IMR-90 (cell line): ENCODE results near the gene TBX22. TPM values are rescaled to one million over a fixed set of nuclear protein-coding genes. Genes with fewer than 3 reads are reported as not detected.

ENCODE experiments used
- ATAC-seq: fragments of 200-7000 bp; cut with Tn5 transposase; 2 replicates; pipeline ENCODE4 v1.9.1; 2020; ENCODE audit warnings: low read depth, mild to moderate bottlenecking, moderate library complexity
- BruUV-seq: library from RNA; stranded (reverse); fragments of 400-500 nt; replicated peaks from 2 replicates; lab custom pipeline; 2021; lab: Mats Ljungman, UMichigan
- CTCF ChIA-PET: fragments of 300-600 bp; formaldehyde crosslinking; extraction: SDS; loops from one replicate; lab custom pipeline; 2021; ENCODE audit warnings: antibody characterized with exemption; lab: Yijun Ruan, JAX
- POLR2A ChIA-PET: fragments of 300-600 bp; sonication (Branson Sonifier 250); formaldehyde crosslinking; loops from one replicate; lab custom pipeline; 2022; ENCODE audit warnings: antibody characterized with exemption; ENCODE audit not compliant: unreplicated experiment; lab: Charles Lee
- DNase-seq: peaks from one replicate; pipeline ENCODE4 v3.0.0; 2013
- H2AFZ ChIP-seq: replicated peaks from 2 replicates; pipeline ENCODE3; 2013; ENCODE audit warnings: low read length, mild to moderate bottlenecking; ENCODE audit not compliant: poor library complexity
- H2AK5ac ChIP-seq: 2 replicates; pipeline ENCODE4 v1.6.1; 2013; ENCODE audit warnings: low read depth, low read length, inconsistent platforms
- H2AK9ac ChIP-seq: replicated peaks from 2 replicates; pipeline ENCODE3; 2013; ENCODE audit warnings: mild to moderate bottlenecking, low read depth, low read length, moderate library complexity; ENCODE audit not compliant: poor library complexity
- H2BK120ac ChIP-seq: 2 replicates; pipeline ENCODE4 v1.6.1; 2013; ENCODE audit warnings: low read depth, low read length, inconsistent platforms
- H2BK15ac ChIP-seq: 3 replicates; pipeline ENCODE4 v1.6.1; 2013; ENCODE audit warnings: low read depth, low read length, inconsistent platforms
- H2BK20ac ChIP-seq: 2 replicates; pipeline ENCODE4 v1.6.1; 2013; ENCODE audit warnings: low read depth, mild to moderate bottlenecking, inconsistent platforms, low read length, moderate library complexity
- H2BK5ac ChIP-seq: 2 replicates; pipeline ENCODE4 v1.6.1; 2013; ENCODE audit warnings: mild to moderate bottlenecking, low read depth, low read length, inconsistent platforms; ENCODE audit not compliant: poor library complexity, severe bottlenecking
- H3K14ac ChIP-seq: replicated peaks from 2 replicates; pipeline ENCODE4 v1.6.1; 2013; ENCODE audit warnings: low read depth, low read length, inconsistent platforms
- H3K18ac ChIP-seq: 2 replicates; pipeline ENCODE4 v1.6.1; 2013; ENCODE audit warnings: low read depth, low read length, control low read depth
- H3K23ac ChIP-seq: 2 replicates; pipeline ENCODE4 v1.6.1; 2013; ENCODE audit warnings: low read depth, low read length, inconsistent platforms
- H3K27ac ChIP-seq: 2 replicates; pipeline ENCODE4 v1.5.1; 2013; ENCODE audit warnings: mild to moderate bottlenecking, control low read depth, low read length; ENCODE audit not compliant: insufficient read depth
- H3K27me3 ChIP-seq: 2 replicates; pipeline ENCODE4 v1.6.1; 2013; ENCODE audit warnings: low read length; ENCODE audit not compliant: control insufficient read depth, insufficient read depth
- H3K36me3 ChIP-seq: 2 replicates; pipeline ENCODE4 v1.6.1; 2013; ENCODE audit warnings: low read length, mixed read lengths; ENCODE audit not compliant: control insufficient read depth, insufficient read depth
- H3K4ac ChIP-seq: 2 replicates; pipeline ENCODE4 v1.6.1; 2013; ENCODE audit warnings: low read depth, low read length, inconsistent platforms
- H3K4me1 ChIP-seq: 2 replicates; pipeline ENCODE4 v1.6.1; 2013; ENCODE audit warnings: low read length, mixed read lengths; ENCODE audit not compliant: control insufficient read depth, insufficient read depth
- H3K4me2 ChIP-seq: 2 replicates; pipeline ENCODE4 v1.6.1; 2013; ENCODE audit warnings: low read depth, mild to moderate bottlenecking, control low read depth, low read length, moderate library complexity
- H3K4me3 ChIP-seq: 2 replicates; pipeline ENCODE4 v1.5.1; 2013; ENCODE audit warnings: low read depth, mild to moderate bottlenecking, control low read depth, low read length, moderate library complexity; ENCODE audit not compliant: insufficient read depth
- H3K56ac ChIP-seq: 2 replicates; pipeline ENCODE4 v1.6.1; 2013; ENCODE audit warnings: low read length, inconsistent platforms; ENCODE audit not compliant: insufficient read depth; ENCODE audit errors: extremely low read depth
- H3K79me1 ChIP-seq, 2 experiments: 2 replicates each; pipeline ENCODE4 v1.6.1; 2013; ENCODE audit warnings: low read length in 2 of 2, inconsistent platforms in 1 of 2, low read depth in 1 of 2
- H3K9ac ChIP-seq: 2 replicates; pipeline ENCODE4 v1.6.1; 2013; ENCODE audit warnings: low read depth, low read length, control low read depth
- H3K9me1 ChIP-seq: 2 replicates; pipeline ENCODE4 v1.6.1; 2013; ENCODE audit warnings: low read length, inconsistent platforms; ENCODE audit not compliant: insufficient read depth
- H3K9me3 ChIP-seq: 2 replicates; pipeline ENCODE4 v1.6.1; 2013; ENCODE audit warnings: low read length; ENCODE audit not compliant: control insufficient read depth, insufficient read depth
- H4K20me1 ChIP-seq: 2 replicates; pipeline ENCODE4 v1.6.1; 2013; ENCODE audit warnings: low read length, inconsistent platforms; ENCODE audit not compliant: insufficient read depth
- H4K5ac ChIP-seq: 2 replicates; pipeline ENCODE4 v1.6.1; 2013; ENCODE audit warnings: mild to moderate bottlenecking, low read depth, low read length, control low read depth
- H4K8ac ChIP-seq, 2 experiments: 2 replicates each; pipeline ENCODE4 v1.6.1; 2013; ENCODE audit warnings: low read depth in 2 of 2, low read length in 2 of 2, control low read depth in 1 of 2, inconsistent platforms in 1 of 2
- H4K91ac ChIP-seq: 2 replicates; pipeline ENCODE4 v1.6.1; 2013; ENCODE audit warnings: low read depth, low read length, inconsistent platforms; ENCODE audit not compliant: insufficient read depth
- CEBPB ChIP-seq: IDR thresholded peaks from 2 replicates; pipeline ENCODE4 v1.6.1; 2012; ENCODE audit warnings: low read depth, low read length, improper control_type of control experiment
- CHD1 ChIP-seq: IDR thresholded peaks from 2 replicates; pipeline ENCODE4 v1.6.1; 2012; ENCODE audit warnings: low read depth, low read length, improper control_type of control experiment
- MAFK ChIP-seq: IDR thresholded peaks from 2 replicates; pipeline ENCODE4 v1.6.1; 2012; ENCODE audit warnings: low read depth, low read length, improper control_type of control experiment
- MAZ ChIP-seq: IDR thresholded peaks from 2 replicates; pipeline ENCODE4 v1.6.1; 2012; ENCODE audit warnings: low read depth, mild to moderate bottlenecking, low read length, improper control_type of control experiment, moderate library complexity, borderline replicate concordance
- MXI1 ChIP-seq: IDR thresholded peaks from 2 replicates; pipeline ENCODE4 v1.6.1; 2012; ENCODE audit warnings: low read depth, mild to moderate bottlenecking, low read length, moderate library complexity, borderline replicate concordance
- NFE2L2 ChIP-seq: fragments of 150-350 bp; IDR thresholded peaks from 2 replicates; pipeline ENCODE4 v1.6.1; 2016; ENCODE audit warnings: low read depth, mild to moderate bottlenecking, low read length
- POLR2A ChIP-seq: IDR thresholded peaks from 2 replicates; pipeline ENCODE4 v1.6.1; 2012; ENCODE audit warnings: mild to moderate bottlenecking, low read depth, low read length
- RAD21 ChIP-seq: IDR thresholded peaks from 2 replicates; pipeline ENCODE4 v1.6.1; 2012; ENCODE audit warnings: low read length, improper control_type of control experiment
- RCOR1 ChIP-seq: IDR thresholded peaks from 2 replicates; pipeline ENCODE4 v1.6.1; 2012; ENCODE audit warnings: mild to moderate bottlenecking, low read length, improper control_type of control experiment; ENCODE audit not compliant: insufficient replicate concordance
- RFX5 ChIP-seq: IDR thresholded peaks from 2 replicates; pipeline ENCODE4 v1.8.0; 2012; ENCODE audit warnings: low read depth, mild to moderate bottlenecking, low read length, moderate library complexity
- SMC3 ChIP-seq: fragments of 150-350 bp; IDR thresholded peaks from 2 replicates; pipeline ENCODE4 v1.6.1; 2016; ENCODE audit warnings: low read depth, mild to moderate bottlenecking, antibody characterized with exemption, low read length, moderate library complexity
- WGBS, 2 experiments: methylation state at CpG; one replicate each; pipeline versions ENCODE4 v1.1.5 to v1.1.7; 2013; ENCODE audit warnings: missing lambda C conversion rate in 2 of 2; ENCODE audit not compliant: insufficient read length in 1 of 2; ENCODE audit errors: extremely low coverage in 2 of 2; 5-methylcytosine and 5-hydroxymethylcytosine counted together
- dilution Hi-C: fragments of 300-500 bp; cut with HindIII; formaldehyde crosslinking; loops from one replicate; pipeline ENCODE4 v1.14.3; 2018; ENCODE audit warnings: low sequenced_read_pairs; ENCODE audit not compliant: unreplicated experiment
- in situ Hi-C: fragments of 300-500 bp; cut with MboI; formaldehyde crosslinking; loops from 3 replicates; pipeline ENCODE4 v1.14.3; 2019; ENCODE audit warnings: low sequenced_read_pairs, inconsistent platforms, mixed read lengths
- intact Hi-C: fragments of 100-400 bp; cut with micrococcal nuclease; formaldehyde crosslinking; loops from 2 replicates; pipeline ENCODE4 v1.10.0; 2022
- polyA plus RNA-seq, 3 experiments: library from polyadenylated mRNA; depleted of rRNA; stranded (reverse); fragments of >200 nt; gene quantifications; 2 replicates each; pipeline ENCODE4 v1.2.3, GENCODE V29; 2012; ENCODE audit warnings: low replicate concordance in 1 of 3
- total RNA-seq: library from RNA; depleted of rRNA; stranded (reverse); fragments of >200 nt; gene quantifications from 2 replicates; pipeline ENCODE4 v1.2.3, GENCODE V29; 2012
- TF ChIP-seq, protein P1 (sequence below): fragments of 150-350 bp; IDR thresholded peaks from 2 replicates; pipeline ENCODE4 v1.6.1; 2017; ENCODE audit warnings: mild to moderate bottlenecking, antibody characterized with exemption, low read length, low read depth
- TF ChIP-seq, protein P2 (sequence below): fragments of 150-350 bp; IDR thresholded peaks from 2 replicates; pipeline ENCODE4 v1.6.1; 2016; ENCODE audit warnings: low read depth, mild to moderate bottlenecking, low read length, moderate library complexity, borderline replicate concordance
- TF ChIP-seq, protein P3 (sequence below): conservative IDR thresholded peaks from 2 replicates; pipeline ENCODE4 v1.5.1; 2012; ENCODE audit warnings: mild to moderate bottlenecking, low read depth, low read length, improper control_type of control experiment

The TBX22 gene
- total and polyA plus RNA-seq, 2 of the 4 experiments (the other 2 are of a cell fraction): not detected

DNA sequence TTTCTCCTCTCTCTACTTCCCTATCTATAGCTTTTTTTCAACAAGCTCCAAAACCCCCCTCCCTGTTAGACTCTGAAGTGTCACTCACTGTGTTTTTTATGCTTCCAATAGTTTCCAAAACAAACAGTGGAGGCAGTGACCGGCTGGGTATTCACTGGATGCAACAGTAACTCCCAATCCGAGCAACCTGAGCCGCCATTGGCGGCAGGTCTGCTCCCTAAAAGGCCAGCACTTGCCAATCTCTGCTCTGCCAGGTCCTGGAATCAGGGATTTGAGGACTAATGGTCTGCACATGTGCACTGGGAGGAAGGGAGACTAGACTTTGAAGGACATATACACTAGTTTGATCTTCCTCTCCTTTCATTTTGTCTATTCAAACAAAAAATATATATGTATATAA is 7.1 kb downstream of the TBX22 start:
- Histone ChIP-seq H3K4me1 (no peaks in the 10 kb centered on the region), H3K4me2 (no peak overlapping the region), H3K79me1 (no peaks in the 10 kb centered on the region), H4K8ac (no peak overlapping the region), H2BK120ac (no peak overlapping the region), H2AFZ (no peak overlapping the region), H3K9me3 (peaks cover 3% of the 10 kb centered on the region; the same call in 1 of the 2 replicates), H3K27ac (no peak overlapping the region), H2BK15ac (no peak overlapping the region), H2BK20ac (no peak overlapping the region), H2BK5ac (no peak overlapping the region), H4K5ac (no peak overlapping the region), H3K36me3 (no peaks in the 10 kb centered on the region), H3K56ac (no peak overlapping the region), H3K14ac (no peak overlapping the region), H3K27me3 (no peaks in the 10 kb centered on the region; the same call in 1 of the 2 replicates), H4K20me1 (no peaks in the 10 kb centered on the region), H3K9ac (no peak overlapping the region), H3K9me1 (no peaks in the 10 kb centered on the region), H3K4me3 (no peak overlapping the region), H2AK9ac (no peak overlapping the region), H4K91ac (no peak overlapping the region), H3K23ac (no peak overlapping the region), H3K4ac (no peak overlapping the region), H3K18ac (no peak overlapping the region), H2AK5ac (no peak overlapping the region)
- intact Hi-C loops (no loop called here), in situ Hi-C loops (no loop called here), dilution Hi-C loops (no loop called here)
- no TSS peak for BruUV-seq
- ChIA-PET POLR2A (no interaction called here), CTCF (no interaction called here)
- WGBS, 2 experiments: no CpG with 5 or more reads among the region's 4 CpGs
- TF ChIP-seq SMC3: no peak
- TF ChIP-seq MXI1: no peak
- TF ChIP-seq, protein P1, sequence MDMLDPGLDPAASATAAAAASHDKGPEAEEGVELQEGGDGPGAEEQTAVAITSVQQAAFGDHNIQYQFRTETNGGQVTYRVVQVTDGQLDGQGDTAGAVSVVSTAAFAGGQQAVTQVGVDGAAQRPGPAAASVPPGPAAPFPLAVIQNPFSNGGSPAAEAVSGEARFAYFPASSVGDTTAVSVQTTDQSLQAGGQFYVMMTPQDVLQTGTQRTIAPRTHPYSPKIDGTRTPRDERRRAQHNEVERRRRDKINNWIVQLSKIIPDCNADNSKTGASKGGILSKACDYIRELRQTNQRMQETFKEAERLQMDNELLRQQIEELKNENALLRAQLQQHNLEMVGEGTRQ: no peak
- TF ChIP-seq, protein P2, sequence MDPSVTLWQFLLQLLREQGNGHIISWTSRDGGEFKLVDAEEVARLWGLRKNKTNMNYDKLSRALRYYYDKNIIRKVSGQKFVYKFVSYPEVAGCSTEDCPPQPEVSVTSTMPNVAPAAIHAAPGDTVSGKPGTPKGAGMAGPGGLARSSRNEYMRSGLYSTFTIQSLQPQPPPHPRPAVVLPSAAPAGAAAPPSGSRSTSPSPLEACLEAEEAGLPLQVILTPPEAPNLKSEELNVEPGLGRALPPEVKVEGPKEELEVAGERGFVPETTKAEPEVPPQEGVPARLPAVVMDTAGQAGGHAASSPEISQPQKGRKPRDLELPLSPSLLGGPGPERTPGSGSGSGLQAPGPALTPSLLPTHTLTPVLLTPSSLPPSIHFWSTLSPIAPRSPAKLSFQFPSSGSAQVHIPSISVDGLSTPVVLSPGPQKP: no peak
- no peak for TF ChIP-seq RAD21
- TF ChIP-seq, protein P3, sequence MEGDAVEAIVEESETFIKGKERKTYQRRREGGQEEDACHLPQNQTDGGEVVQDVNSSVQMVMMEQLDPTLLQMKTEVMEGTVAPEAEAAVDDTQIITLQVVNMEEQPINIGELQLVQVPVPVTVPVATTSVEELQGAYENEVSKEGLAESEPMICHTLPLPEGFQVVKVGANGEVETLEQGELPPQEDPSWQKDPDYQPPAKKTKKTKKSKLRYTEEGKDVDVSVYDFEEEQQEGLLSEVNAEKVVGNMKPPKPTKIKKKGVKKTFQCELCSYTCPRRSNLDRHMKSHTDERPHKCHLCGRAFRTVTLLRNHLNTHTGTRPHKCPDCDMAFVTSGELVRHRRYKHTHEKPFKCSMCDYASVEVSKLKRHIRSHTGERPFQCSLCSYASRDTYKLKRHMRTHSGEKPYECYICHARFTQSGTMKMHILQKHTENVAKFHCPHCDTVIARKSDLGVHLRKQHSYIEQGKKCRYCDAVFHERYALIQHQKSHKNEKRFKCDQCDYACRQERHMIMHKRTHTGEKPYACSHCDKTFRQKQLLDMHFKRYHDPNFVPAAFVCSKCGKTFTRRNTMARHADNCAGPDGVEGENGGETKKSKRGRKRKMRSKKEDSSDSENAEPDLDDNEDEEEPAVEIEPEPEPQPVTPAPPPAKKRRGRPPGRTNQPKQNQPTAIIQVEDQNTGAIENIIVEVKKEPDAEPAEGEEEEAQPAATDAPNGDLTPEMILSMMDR: no peak
- TF ChIP-seq CEBPB: no peak
- no peak for TF ChIP-seq MAZ
- no peak for TF ChIP-seq RCOR1
- TF ChIP-seq NFE2L2: no peak
- TF ChIP-seq RFX5: no peak
- no peak for TF ChIP-seq CHD1
- TF ChIP-seq MAFK: no peak
- no peak for TF ChIP-seq POLR2A
- ATAC-seq (no peak), DNase-seq (no peak)
